HepG2 (cell line): ENCODE data around the gene HAGHL. TPM values are rescaled to one million over a fixed set of nuclear protein-coding genes. Genes with fewer than 3 reads are reported as not detected.

ENCODE experiments used
- GFI1 ChIP-seq: sonication (generic); formaldehyde crosslinking; IDR thresholded peaks from 2 replicates; pipeline ENCODE4 v1.5.0; 2020; ENCODE audit warnings: missing genetic modification reagents, mild to moderate bottlenecking, borderline replicate concordance
- GZF1 ChIP-seq: sonication (generic); formaldehyde crosslinking; IDR thresholded peaks from 2 replicates; pipeline ENCODE4 v1.5.1; 2020; ENCODE audit warnings: mild to moderate bottlenecking, missing genetic modification reagents
- HCFC1 ChIP-seq: fragments of 150-350 bp; IDR thresholded peaks from 2 replicates; pipeline ENCODE4 v1.6.1; 2014; ENCODE audit warnings: low read depth, low read length
- KAT2B ChIP-seq: fragments of 150-350 bp; IDR thresholded peaks from 2 replicates; pipeline ENCODE4 v1.6.1; 2014; ENCODE audit warnings: low read depth, low read length, borderline replicate concordance
- TARDBP ChIP-seq: sonication (generic); formaldehyde crosslinking; IDR thresholded peaks from 2 replicates; pipeline ENCODE4 v1.8.0; 2022; ENCODE audit warnings: mild to moderate bottlenecking, missing genetic modification reagents
- XBP1 ChIP-seq: sonication (generic); formaldehyde crosslinking; IDR thresholded peaks from 2 replicates; pipeline ENCODE4 v1.5.0; 2020; ENCODE audit warnings: missing genetic modification reagents
- ZNF251 ChIP-seq: sonication (generic); formaldehyde crosslinking; IDR thresholded peaks from 2 replicates; pipeline ENCODE4 v1.9.0; 2021; ENCODE audit warnings: mild to moderate bottlenecking, missing genetic modification reagents
- ZNF333 ChIP-seq: sonication (generic); formaldehyde crosslinking; IDR thresholded peaks from 2 replicates; pipeline ENCODE4 v1.4.0; 2020; ENCODE audit warnings: mild to moderate bottlenecking, missing genetic modification reagents, borderline replicate concordance
- ZNF782 ChIP-seq: sonication (generic); formaldehyde crosslinking; IDR thresholded peaks from 2 replicates; pipeline ENCODE4 v1.4.0; 2020; ENCODE audit warnings: missing genetic modification reagents, mild to moderate bottlenecking, borderline replicate concordance
- ZNF883 ChIP-seq: sonication (generic); formaldehyde crosslinking; IDR thresholded peaks from 2 replicates; pipeline ENCODE4 v1.5.1; 2020; ENCODE audit warnings: mild to moderate bottlenecking, missing genetic modification reagents; ENCODE audit errors: not compliant biosample characterization
- polyA plus RNA-seq, 8 experiments: library from polyadenylated mRNA; depleted of rRNA in 3 of 8; stranded (reverse) in 7 of 8; unstranded in 1 of 8; fragments of >200 nt; fragmentation: Illumina TruSeq in 4 of 8; extraction: Trizol in 4 of 8; gene quantifications; 2 replicates each; pipeline versions ENCODE4 v1.2.1 to v1.2.3, GENCODE V29; 2011 to 2016; ENCODE audit warnings: low read depth in 4 of 8, missing spikeins in 1 of 8, mixed read lengths in 1 of 8; ENCODE audit not compliant: insufficient read depth in 1 of 8
- total RNA-seq, 5 experiments: library from RNA; depleted of rRNA; stranded (reverse); fragments of >200 nt; fragmentation: Illumina TruSeq; extraction: Trizol; gene quantifications; 2 replicates each; pipeline ENCODE4 v1.2.3, GENCODE V29; 2016; ENCODE audit warnings: low read depth in 1 of 5
- TF ChIP-seq, protein P1 (sequence below): IDR thresholded peaks from 2 replicates; pipeline ENCODE4 v1.6.1; 2016
- TF ChIP-seq, protein P2 (sequence below): sonication (generic); formaldehyde crosslinking; IDR thresholded peaks from 2 replicates; pipeline ENCODE4 v1.4.0; 2020; ENCODE audit warnings: missing genetic modification reagents
- TF ChIP-seq, protein P3 (sequence below): sonication (generic); formaldehyde crosslinking; IDR thresholded peaks from 2 replicates; pipeline ENCODE4 v1.5.0; 2020; ENCODE audit warnings: mild to moderate bottlenecking, missing genetic modification reagents
- TF ChIP-seq, protein P4 (sequence below): sonication (generic); formaldehyde crosslinking; IDR thresholded peaks from 2 replicates; pipeline ENCODE4 v1.9.0; 2022; ENCODE audit warnings: missing genetic modification reagents, mild to moderate bottlenecking, borderline replicate concordance
- TF ChIP-seq, protein P5 (sequence below): sonication (generic); formaldehyde crosslinking; IDR thresholded peaks from 2 replicates; pipeline ENCODE4 v1.4.0; 2020; ENCODE audit warnings: low read depth, mild to moderate bottlenecking, missing genetic modification reagents
- TF ChIP-seq, protein P6 (sequence below): sonication (generic); formaldehyde crosslinking; IDR thresholded peaks from 2 replicates; pipeline ENCODE4 v1.5.0; 2020; ENCODE audit warnings: mild to moderate bottlenecking, missing genetic modification reagents

Gene HAGHL
- total and polyA plus RNA-seq, 2 of the 13 experiments (the other 11 are each of a cell fraction or from before 2014, with no cell fraction given) = 3.4 to 8.4 TPM

DNA sequence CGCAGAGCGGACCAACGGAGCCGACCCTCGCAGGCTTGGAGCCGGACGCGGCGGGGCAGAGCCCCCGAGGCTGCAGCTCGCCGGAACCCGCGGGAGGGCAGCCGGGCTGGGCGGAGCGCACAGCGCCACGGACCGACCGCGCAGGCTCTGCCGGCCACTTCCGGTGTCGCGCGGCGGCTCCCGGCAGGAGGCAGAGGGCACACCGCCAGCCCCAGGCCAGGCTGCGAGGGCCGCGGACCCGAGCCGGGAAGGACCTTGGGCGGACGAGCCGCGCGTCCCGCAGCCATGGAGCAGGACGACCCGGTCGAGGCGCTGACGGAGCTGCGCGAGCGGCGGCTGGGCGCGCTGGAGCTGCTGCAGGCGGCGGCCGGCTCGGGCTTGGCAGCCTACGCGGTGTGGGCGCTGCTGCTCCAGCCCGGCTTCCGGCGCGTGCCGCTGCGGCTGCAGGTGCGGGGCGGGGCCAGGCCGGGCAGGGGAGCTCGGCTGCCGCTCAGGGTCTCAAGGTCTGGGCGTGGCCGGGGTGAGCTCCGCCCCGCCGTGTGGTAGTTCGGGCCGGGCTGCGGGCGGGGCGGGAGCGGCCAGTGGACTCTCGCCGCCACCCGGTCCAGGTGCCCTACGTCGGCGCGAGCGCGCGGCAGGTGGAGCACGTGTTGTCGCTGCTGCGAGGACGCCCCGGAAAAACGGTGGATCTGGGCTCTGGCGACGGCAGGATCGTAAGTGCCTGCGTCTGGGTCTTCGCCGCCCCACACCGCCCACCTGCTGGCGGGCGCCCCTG, 5.7 kb upstream of the HAGHL start, which contains the start of gene ANTKMT (continued):
- no peak for TF ChIP-seq XBP1 (CRISPR knock-in tag)
- TF ChIP-seq ZNF883 (CRISPR knock-in tag) = peak; percentile 58
- TF ChIP-seq, protein P1, sequence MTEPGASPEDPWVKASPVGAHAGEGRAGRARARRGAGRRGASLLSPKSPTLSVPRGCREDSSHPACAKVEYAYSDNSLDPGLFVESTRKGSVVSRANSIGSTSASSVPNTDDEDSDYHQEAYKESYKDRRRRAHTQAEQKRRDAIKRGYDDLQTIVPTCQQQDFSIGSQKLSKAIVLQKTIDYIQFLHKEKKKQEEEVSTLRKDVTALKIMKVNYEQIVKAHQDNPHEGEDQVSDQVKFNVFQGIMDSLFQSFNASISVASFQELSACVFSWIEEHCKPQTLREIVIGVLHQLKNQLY (CRISPR knock-in tag) = no peak
- TF ChIP-seq, protein P2, sequence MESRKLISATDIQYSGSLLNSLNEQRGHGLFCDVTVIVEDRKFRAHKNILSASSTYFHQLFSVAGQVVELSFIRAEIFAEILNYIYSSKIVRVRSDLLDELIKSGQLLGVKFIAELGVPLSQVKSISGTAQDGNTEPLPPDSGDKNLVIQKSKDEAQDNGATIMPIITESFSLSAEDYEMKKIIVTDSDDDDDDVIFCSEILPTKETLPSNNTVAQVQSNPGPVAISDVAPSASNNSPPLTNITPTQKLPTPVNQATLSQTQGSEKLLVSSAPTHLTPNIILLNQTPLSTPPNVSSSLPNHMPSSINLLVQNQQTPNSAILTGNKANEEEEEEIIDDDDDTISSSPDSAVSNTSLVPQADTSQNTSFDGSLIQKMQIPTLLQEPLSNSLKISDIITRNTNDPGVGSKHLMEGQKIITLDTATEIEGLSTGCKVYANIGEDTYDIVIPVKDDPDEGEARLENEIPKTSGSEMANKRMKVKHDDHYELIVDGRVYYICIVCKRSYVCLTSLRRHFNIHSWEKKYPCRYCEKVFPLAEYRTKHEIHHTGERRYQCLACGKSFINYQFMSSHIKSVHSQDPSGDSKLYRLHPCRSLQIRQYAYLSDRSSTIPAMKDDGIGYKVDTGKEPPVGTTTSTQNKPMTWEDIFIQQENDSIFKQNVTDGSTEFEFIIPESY (CRISPR knock-in tag) = peak; percentile 74
- peak; percentile 47; the same call in 1 of the 2 replicates for TF ChIP-seq GZF1 (CRISPR knock-in tag)
- TF ChIP-seq, protein P3, sequence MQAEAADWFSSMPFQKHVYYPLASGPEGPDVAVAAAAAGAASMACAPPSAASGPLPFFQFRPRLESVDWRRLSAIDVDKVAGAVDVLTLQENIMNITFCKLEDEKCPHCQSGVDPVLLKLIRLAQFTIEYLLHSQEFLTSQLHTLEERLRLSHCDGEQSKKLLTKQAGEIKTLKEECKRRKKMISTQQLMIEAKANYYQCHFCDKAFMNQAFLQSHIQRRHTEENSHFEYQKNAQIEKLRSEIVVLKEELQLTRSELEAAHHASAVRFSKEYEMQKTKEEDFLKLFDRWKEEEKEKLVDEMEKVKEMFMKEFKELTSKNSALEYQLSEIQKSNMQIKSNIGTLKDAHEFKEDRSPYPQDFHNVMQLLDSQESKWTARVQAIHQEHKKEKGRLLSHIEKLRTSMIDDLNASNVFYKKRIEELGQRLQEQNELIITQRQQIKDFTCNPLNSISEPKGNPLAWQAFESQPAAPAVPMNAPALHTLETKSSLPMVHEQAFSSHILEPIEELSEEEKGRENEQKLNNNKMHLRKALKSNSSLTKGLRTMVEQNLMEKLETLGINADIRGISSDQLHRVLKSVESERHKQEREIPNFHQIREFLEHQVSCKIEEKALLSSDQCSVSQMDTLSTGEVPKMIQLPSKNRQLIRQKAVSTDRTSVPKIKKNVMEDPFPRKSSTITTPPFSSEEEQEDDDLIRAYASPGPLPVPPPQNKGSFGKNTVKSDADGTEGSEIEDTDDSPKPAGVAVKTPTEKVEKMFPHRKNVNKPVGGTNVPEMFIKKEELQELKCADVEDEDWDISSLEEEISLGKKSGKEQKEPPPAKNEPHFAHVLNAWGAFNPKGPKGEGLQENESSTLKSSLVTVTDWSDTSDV = peak; percentile 56
- peak; percentile 58 for TF ChIP-seq HCFC1
- TF ChIP-seq, protein P4, sequence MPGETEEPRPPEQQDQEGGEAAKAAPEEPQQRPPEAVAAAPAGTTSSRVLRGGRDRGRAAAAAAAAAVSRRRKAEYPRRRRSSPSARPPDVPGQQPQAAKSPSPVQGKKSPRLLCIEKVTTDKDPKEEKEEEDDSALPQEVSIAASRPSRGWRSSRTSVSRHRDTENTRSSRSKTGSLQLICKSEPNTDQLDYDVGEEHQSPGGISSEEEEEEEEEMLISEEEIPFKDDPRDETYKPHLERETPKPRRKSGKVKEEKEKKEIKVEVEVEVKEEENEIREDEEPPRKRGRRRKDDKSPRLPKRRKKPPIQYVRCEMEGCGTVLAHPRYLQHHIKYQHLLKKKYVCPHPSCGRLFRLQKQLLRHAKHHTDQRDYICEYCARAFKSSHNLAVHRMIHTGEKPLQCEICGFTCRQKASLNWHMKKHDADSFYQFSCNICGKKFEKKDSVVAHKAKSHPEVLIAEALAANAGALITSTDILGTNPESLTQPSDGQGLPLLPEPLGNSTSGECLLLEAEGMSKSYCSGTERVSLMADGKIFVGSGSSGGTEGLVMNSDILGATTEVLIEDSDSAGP (CRISPR knock-in tag) = peak; percentile 19
- TF ChIP-seq ZNF251 (CRISPR knock-in tag) = 0 out of 2 replicates have a peak, but pooled peaks have one; percentile 48
- peak; percentile 31; the same call in 1 of the 2 replicates for TF ChIP-seq ZNF782 (CRISPR knock-in tag)
- no peak; the same call in 1 of the 2 replicates for TF ChIP-seq TARDBP (CRISPR knock-in tag)
- TF ChIP-seq, protein P5, sequence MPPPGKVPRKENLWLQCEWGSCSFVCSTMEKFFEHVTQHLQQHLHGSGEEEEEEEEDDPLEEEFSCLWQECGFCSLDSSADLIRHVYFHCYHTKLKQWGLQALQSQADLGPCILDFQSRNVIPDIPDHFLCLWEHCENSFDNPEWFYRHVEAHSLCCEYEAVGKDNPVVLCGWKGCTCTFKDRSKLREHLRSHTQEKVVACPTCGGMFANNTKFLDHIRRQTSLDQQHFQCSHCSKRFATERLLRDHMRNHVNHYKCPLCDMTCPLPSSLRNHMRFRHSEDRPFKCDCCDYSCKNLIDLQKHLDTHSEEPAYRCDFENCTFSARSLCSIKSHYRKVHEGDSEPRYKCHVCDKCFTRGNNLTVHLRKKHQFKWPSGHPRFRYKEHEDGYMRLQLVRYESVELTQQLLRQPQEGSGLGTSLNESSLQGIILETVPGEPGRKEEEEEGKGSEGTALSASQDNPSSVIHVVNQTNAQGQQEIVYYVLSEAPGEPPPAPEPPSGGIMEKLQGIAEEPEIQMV (CRISPR knock-in tag) = peak; percentile 73; the same call in 1 of the 2 replicates
- peak; percentile 43; the same call in 1 of the 2 replicates for TF ChIP-seq GFI1 (CRISPR knock-in tag)
- no peak for TF ChIP-seq ZNF333
- TF ChIP-seq, protein P6, sequence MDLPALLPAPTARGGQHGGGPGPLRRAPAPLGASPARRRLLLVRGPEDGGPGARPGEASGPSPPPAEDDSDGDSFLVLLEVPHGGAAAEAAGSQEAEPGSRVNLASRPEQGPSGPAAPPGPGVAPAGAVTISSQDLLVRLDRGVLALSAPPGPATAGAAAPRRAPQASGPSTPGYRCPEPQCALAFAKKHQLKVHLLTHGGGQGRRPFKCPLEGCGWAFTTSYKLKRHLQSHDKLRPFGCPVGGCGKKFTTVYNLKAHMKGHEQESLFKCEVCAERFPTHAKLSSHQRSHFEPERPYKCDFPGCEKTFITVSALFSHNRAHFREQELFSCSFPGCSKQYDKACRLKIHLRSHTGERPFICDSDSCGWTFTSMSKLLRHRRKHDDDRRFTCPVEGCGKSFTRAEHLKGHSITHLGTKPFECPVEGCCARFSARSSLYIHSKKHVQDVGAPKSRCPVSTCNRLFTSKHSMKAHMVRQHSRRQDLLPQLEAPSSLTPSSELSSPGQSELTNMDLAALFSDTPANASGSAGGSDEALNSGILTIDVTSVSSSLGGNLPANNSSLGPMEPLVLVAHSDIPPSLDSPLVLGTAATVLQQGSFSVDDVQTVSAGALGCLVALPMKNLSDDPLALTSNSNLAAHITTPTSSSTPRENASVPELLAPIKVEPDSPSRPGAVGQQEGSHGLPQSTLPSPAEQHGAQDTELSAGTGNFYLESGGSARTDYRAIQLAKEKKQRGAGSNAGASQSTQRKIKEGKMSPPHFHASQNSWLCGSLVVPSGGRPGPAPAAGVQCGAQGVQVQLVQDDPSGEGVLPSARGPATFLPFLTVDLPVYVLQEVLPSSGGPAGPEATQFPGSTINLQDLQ (CRISPR knock-in tag) = no peak; the same call in 1 of the 2 replicates
- no peak for TF ChIP-seq KAT2B
